HAP-1 (cell line): ENCODE data around the gene KSR1.
"Not testable (repeated sequence)": the region's sequence is repeated elsewhere in the genome, so short reads cannot be mapped to it uniquely, and the experiment has no call there.

ENCODE experiments used
- DNase-seq, 2 experiments: peaks; one replicate each; pipeline ENCODE4 v3.0.0-alpha.2; 2016 to 2020; ENCODE audit warnings: low spot score in 2 of 2
- H3K27me3 ChIP-seq: fragments of 250-450 bp; sonication (Bioruptor Pico); 2 replicates; pipeline ENCODE4 v1.5.1; 2020; ENCODE audit warnings: low read depth, mild to moderate bottlenecking, moderate library complexity
- H3K36me3 ChIP-seq: fragments of 250-450 bp; sonication (Bioruptor Pico); replicated peaks from 2 replicates; pipeline ENCODE4 v1.5.1; 2020; ENCODE audit warnings: mild to moderate bottlenecking
- H3K4me1 ChIP-seq: fragments of 250-450 bp; sonication (Bioruptor Pico); 2 replicates; pipeline ENCODE4 v1.5.1; 2020; ENCODE audit warnings: mild to moderate bottlenecking
- H3K4me3 ChIP-seq: fragments of 250-450 bp; sonication (Bioruptor Pico); 2 replicates; pipeline ENCODE4 v1.5.1; 2020; ENCODE audit warnings: mild to moderate bottlenecking, moderate library complexity
- H3K9me3 ChIP-seq: fragments of 250-450 bp; sonication (Bioruptor Pico); 2 replicates; pipeline ENCODE4 v1.5.1; 2020; ENCODE audit warnings: mild to moderate bottlenecking, moderate library complexity
- in situ Hi-C: fragments of 300-500 bp; cut with MboI; formaldehyde crosslinking; loops from 3 replicates; pipeline ENCODE4 v1.14.3; 2020; ENCODE audit warnings: low sequenced_read_pairs, inconsistent platforms, mixed read lengths

Gene KSR1

GRCh38 chr17:27650836-27651235 is 194.6 kb downstream of the KSR1 start:
- H3K27me3 ChIP-seq, result no peaks in the 10 kb centered on the region
- H3K36me3 ChIP-seq, result no peaks in the 10 kb centered on the region
- H3K4me1 ChIP-seq, result no peaks in the 10 kb centered on the region
- no peaks in the 10 kb centered on the region for H3K9me3 ChIP-seq
- no peak for DNase-seq
- in situ Hi-C loops, result no loop called here
- no peak overlapping the region for H3K4me3 ChIP-seq

GRCh38 chr17:27651411-27652345 is 195.4 kb downstream of the KSR1 start:
- in situ Hi-C loops, result no loop called here
- Histone ChIP-seq H3K9me3 (no peaks in the 10 kb centered on the region), H3K4me1 (no peaks in the 10 kb centered on the region), H3K4me3 (no peak overlapping the region), H3K27me3 (no peaks in the 10 kb centered on the region), H3K36me3 (no peaks in the 10 kb centered on the region)
- DNase-seq, result peak; percentile 3 to 75

- H3K27me3 ChIP-seq, H3K4me3 ChIP-seq, in situ Hi-C loops, H3K4me1 ChIP-seq, DNase-seq, H3K9me3 ChIP-seq, H3K36me3 ChIP-seq: not testable (repeated sequence)
Measured at GRCh38 chr17:27653449-27653971, 197.3 kb downstream of the KSR1 start.

- in situ Hi-C loops, result no loop called here
- H3K9me3 ChIP-seq, result no peaks in the 10 kb centered on the region
- H3K27me3 ChIP-seq, result no peaks in the 10 kb centered on the region
- no peak for DNase-seq
- no peaks in the 10 kb centered on the region for H3K36me3 ChIP-seq
- no peak overlapping the region for H3K4me3 ChIP-seq
- no peaks in the 10 kb centered on the region for H3K4me1 ChIP-seq
Measured at GRCh38 chr17:27654136-27654535, 197.9 kb downstream of the KSR1 start.

GRCh38 chr17:27654654-27655524 is 198.6 kb downstream of the KSR1 start:
- Histone ChIP-seq H3K36me3 (no peaks in the 10 kb centered on the region), H3K9me3 (no peaks in the 10 kb centered on the region), H3K27me3 (no peaks in the 10 kb centered on the region), H3K4me1 (no peaks in the 10 kb centered on the region), H3K4me3 (no peak overlapping the region)
- peak; percentile 68 to 92 for DNase-seq
- in situ Hi-C loops, result no loop called here

- DNase-seq, H3K36me3 ChIP-seq, H3K4me1 ChIP-seq, H3K9me3 ChIP-seq, H3K4me3 ChIP-seq, H3K27me3 ChIP-seq, in situ Hi-C loops: not testable (repeated sequence)
Measured at GRCh38 chr17:27655525-27656111, 199.4 kb downstream of the KSR1 start.

- H3K9me3 ChIP-seq, H3K4me3 ChIP-seq, H3K4me1 ChIP-seq, H3K27me3 ChIP-seq, DNase-seq, in situ Hi-C loops, H3K36me3 ChIP-seq: not testable (repeated sequence)
Measured at GRCh38 chr17:27656620-27657019, 200.4 kb downstream of the KSR1 start.

GRCh38 chr17:27657620-27658019 is 201.4 kb downstream of the KSR1 start:
- H3K9me3 ChIP-seq, result no peaks in the 10 kb centered on the region
- H3K27me3 ChIP-seq, result no peaks in the 10 kb centered on the region
- H3K4me3 ChIP-seq, result no peak overlapping the region
- H3K36me3 ChIP-seq, result no peaks in the 10 kb centered on the region
- H3K4me1 ChIP-seq, result no peaks in the 10 kb centered on the region
- DNase-seq, result peak in 1 of 2 experiments; percentile 26
- in situ Hi-C loops, result no loop called here

- Histone ChIP-seq H3K4me1 (no peaks in the 10 kb centered on the region), H3K4me3 (no peak overlapping the region), H3K27me3 (no peaks in the 10 kb centered on the region), H3K36me3 (no peaks in the 10 kb centered on the region), H3K9me3 (no peaks in the 10 kb centered on the region)
- no peak for DNase-seq
- in situ Hi-C loops, result no loop called here
Measured at GRCh38 chr17:27659683-27660082, 203.4 kb downstream of the KSR1 start.

GRCh38 chr17:27660436-27660835 is 204.2 kb downstream of the KSR1 start:
- Histone ChIP-seq H3K4me3 (no peak overlapping the region), H3K36me3 (no peaks in the 10 kb centered on the region), H3K9me3 (no peaks in the 10 kb centered on the region), H3K4me1 (no peaks in the 10 kb centered on the region), H3K27me3 (no peaks in the 10 kb centered on the region)
- DNase-seq, result no peak
- in situ Hi-C loops, result no loop called here

GRCh38 chr17:27663936-27664605 is 207.8 kb downstream of the KSR1 start:
- in situ Hi-C loops, result no loop called here
- Histone ChIP-seq H3K9me3 (no peaks in the 10 kb centered on the region), H3K4me1 (no peaks in the 10 kb centered on the region), H3K27me3 (no peaks in the 10 kb centered on the region), H3K36me3 (no peaks in the 10 kb centered on the region), H3K4me3 (no peak overlapping the region)
- DNase-seq, result no peak

GRCh38 chr17:27664606-27664965 is 208.3 kb downstream of the KSR1 start:
- no peaks in the 10 kb centered on the region for H3K9me3 ChIP-seq
- H3K36me3 ChIP-seq, result no peaks in the 10 kb centered on the region
- no peak for DNase-seq
- in situ Hi-C loops, result no loop called here
- H3K4me1 ChIP-seq, result no peaks in the 10 kb centered on the region
- H3K27me3 ChIP-seq, result no peaks in the 10 kb centered on the region
- no peak overlapping the region for H3K4me3 ChIP-seq

GRCh38 chr17:27665549-27665948 is 209.3 kb downstream of the KSR1 start:
- no peak for DNase-seq
- Histone ChIP-seq H3K27me3 (no peaks in the 10 kb centered on the region), H3K4me3 (no peak overlapping the region), H3K4me1 (no peaks in the 10 kb centered on the region), H3K9me3 (no peaks in the 10 kb centered on the region), H3K36me3 (no peaks in the 10 kb centered on the region)
- in situ Hi-C loops, result no loop called here
